ENCODE data around the gene DMRTB1.

The DMRTB1 gene

DNA sequence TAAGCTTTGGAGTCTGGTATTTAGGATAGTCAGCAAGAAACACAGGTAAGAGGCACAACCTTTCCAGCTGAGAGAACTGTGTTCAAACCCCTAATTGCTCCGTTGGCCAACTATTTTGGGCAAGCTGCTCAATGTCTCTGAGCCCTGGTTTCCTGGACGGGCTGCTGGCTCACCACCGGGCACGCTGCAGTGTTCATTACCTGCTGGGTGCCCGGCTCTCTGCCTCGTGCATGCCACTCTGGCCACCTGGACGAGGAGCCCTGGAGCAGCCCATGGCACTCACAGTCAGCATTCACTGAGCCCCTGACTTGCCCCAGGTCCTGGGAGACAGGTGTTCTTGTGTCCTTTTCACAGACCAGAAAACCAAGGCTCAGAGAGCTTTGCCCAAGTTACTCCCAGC, 51.0 kb downstream of the DMRTB1 start:
- TF ChIP-seq, protein P1, sequence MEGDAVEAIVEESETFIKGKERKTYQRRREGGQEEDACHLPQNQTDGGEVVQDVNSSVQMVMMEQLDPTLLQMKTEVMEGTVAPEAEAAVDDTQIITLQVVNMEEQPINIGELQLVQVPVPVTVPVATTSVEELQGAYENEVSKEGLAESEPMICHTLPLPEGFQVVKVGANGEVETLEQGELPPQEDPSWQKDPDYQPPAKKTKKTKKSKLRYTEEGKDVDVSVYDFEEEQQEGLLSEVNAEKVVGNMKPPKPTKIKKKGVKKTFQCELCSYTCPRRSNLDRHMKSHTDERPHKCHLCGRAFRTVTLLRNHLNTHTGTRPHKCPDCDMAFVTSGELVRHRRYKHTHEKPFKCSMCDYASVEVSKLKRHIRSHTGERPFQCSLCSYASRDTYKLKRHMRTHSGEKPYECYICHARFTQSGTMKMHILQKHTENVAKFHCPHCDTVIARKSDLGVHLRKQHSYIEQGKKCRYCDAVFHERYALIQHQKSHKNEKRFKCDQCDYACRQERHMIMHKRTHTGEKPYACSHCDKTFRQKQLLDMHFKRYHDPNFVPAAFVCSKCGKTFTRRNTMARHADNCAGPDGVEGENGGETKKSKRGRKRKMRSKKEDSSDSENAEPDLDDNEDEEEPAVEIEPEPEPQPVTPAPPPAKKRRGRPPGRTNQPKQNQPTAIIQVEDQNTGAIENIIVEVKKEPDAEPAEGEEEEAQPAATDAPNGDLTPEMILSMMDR (IDR thresholded peaks at IDR 0.05): no peak

DNA sequence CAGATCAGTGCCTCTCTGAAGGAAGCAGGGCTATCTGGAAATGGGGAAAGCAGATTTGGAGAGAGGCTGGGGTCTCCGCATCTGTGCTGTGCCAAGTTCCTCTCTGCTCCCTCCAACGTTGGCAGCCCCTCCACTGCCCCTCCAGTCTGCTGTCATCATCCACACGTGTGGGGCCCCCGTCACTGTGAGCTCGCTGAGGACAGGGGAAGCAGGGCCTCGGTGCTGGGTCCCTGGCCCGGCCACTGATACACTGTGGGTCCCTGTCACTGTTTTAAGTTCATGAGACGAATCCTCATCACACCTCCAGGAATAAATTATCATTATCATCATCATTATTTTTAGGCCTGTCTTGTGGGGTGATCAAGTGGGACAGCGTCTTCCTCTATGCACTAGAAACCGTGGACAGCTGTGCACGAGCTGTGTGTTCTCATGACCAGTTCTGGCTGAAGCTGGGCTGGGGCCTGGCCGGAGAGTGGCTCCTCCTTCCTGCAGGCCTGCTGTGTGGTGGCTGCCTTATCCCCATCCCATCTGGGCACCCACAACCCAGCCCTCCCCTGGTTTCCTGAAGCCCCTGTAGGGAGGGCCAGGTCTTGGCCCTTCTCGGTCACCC, 52.2 kb downstream of the DMRTB1 start:
- TF ChIP-seq, protein P1 (IDR thresholded peaks at IDR 0.05): no peak

- TF ChIP-seq, protein P1 (IDR thresholded peaks at IDR 0.05): no peak
Measured at GRCh38 chr1:53511933-53512806, 53.0 kb downstream of the DMRTB1 start.

GRCh38 chr1:53512807-53513755, 53.9 kb downstream of the DMRTB1 start:
- TF ChIP-seq, protein P1 (IDR thresholded peaks at IDR 0.05): no peak

- TF ChIP-seq, protein P1 (IDR thresholded peaks at IDR 0.05): no peak
Measured at GRCh38 chr1:53513846-53514245, 54.6 kb downstream of the DMRTB1 start.

DNA sequence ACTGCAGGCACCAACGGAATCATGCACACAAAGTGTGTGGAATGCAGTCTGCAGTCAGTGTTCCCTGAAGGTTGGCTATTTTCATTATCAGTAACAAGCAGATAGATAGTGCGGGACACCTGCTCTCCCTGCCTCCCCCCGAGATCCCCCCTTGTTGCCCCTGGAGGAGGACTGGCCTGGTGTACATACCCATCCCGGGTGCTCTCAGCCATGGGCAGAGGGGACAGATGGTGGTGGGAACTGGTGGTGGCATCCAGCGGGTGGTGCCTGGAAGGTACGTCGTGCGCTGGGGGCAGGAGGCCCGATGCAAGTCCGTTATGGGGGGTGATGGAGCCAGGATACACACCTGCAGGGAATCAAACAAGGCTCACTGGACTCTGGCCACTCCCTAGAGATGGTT, 55.2 kb downstream of the DMRTB1 start:
- TF ChIP-seq, protein P1 (IDR thresholded peaks at IDR 0.05): no peak

DNA sequence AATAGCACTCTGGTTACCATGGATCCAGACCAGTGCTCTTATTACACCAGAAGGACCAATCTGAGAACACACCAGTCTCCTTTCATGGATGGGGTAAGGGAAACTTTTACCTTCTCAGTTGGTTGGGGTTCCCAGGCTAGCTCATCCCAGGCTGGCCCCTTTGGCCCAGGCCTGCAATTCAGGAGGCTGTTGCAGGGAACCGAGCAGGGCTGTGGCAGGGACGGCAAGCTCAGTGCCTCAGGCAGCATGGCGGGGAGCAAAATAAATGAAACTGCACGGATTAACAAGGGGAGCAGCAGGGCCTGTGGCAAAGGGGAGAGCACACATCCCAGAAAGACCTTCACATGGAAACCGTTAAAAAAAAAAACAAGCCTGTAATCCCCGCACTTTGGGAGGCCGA, 57.0 kb downstream of the DMRTB1 start:
- TF ChIP-seq, protein P1 (IDR thresholded peaks at IDR 0.05): no peak

All from LNCAP (cell line).